Measurements from ENCODE around the gene CTSW.

The CTSW gene

DNA sequence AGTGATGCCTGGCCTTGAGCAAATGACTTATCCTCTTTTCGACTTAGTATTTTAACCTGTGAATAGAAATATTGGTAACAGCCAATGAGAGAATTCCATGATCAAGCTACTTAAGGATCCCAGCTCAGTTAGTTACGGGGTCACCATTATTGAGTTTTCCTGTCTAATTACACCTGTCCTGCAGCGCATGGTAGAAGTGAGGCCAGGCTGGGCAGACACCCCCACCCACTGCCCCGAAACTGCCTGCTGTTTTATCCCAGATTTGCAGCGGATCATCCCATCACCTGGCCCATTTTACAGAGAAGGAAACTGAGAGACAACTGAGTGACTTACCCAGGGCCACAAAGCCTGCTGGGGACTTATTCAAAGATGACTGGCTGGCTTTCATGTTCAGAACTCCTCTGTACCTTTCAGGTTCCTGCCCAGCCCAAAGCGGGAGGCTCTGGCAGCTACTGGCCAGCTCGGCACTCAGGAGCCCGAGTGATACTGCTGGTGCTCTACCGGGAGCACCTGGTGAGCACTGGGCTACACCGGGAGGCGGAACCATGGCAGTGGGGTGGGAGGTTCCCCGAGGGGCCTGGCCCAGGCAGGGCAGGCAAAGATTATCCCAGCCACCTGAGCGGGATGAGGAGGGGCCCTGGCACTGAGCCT lies 18.0 kb upstream of the CTSW start:
- H3K27me3 ChIP-seq (replicated peaks; ENCODE audit: control insufficient read depth, insufficient read depth, low read length, poor library complexity, severe bottlenecking), result no peaks in the 10 kb centered on the region
- H3K4me1 ChIP-seq (ENCODE audit: control insufficient read depth, insufficient read depth, low read length, poor library complexity, severe bottlenecking), result peaks cover 28% of the 10 kb centered on the region
- DNase-seq, result no peak
- peaks cover 47% of the 10 kb centered on the region for H3K36me3 ChIP-seq (ENCODE audit: control insufficient read depth, insufficient read depth, low read length)
- H3K4me3 ChIP-seq (ENCODE audit: insufficient read depth, low read depth, low read length, poor library complexity, severe bottlenecking), result peak overlapping the region; percentile 96
- no peaks in the 10 kb centered on the region for H3K9me3 ChIP-seq (ENCODE audit: control insufficient read depth, low read length)
- peak overlapping the region; percentile 86 for H3K27ac ChIP-seq (ENCODE audit: insufficient read depth, low read length, poor library complexity, severe bottlenecking)

DNA sequence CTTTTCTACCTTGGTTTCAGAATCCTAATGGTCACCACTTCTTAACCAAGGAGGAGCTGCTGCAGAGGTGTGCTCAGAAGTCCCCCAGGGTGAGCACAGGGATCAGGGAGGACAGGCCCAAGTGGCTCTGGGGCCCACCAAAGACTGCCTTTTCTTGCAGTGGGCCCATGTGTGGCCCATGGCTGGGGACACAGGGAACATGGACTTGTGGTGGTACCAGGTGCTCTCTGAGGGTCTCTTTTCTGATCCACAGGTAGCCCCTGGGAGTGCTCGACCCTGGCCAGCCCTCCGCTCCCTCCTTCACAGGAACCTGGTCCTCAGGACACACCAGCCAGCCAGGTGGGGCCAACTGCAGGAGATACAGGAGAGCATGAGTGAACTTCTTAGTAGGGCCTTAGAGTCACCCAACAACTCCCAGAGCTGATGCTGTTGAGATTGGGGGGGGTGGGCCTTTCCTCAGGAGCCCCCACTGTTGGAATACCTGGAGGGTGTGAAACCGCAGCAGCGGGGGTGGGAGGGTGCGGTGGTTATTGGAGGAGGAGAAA lies 17.4 kb upstream of the CTSW start:
- Histone ChIP-seq H3K27me3 (replicated peaks; ENCODE audit: control insufficient read depth, insufficient read depth, low read length, poor library complexity, severe bottlenecking) (no peaks in the 10 kb centered on the region), H3K36me3 (ENCODE audit: control insufficient read depth, insufficient read depth, low read length) (peaks cover 53% of the 10 kb centered on the region), H3K27ac (ENCODE audit: insufficient read depth, low read length, poor library complexity, severe bottlenecking) (no peak overlapping the region), H3K9me3 (ENCODE audit: control insufficient read depth, low read length) (no peaks in the 10 kb centered on the region), H3K4me3 (ENCODE audit: insufficient read depth, low read depth, low read length, poor library complexity, severe bottlenecking) (no peak overlapping the region), H3K4me1 (ENCODE audit: control insufficient read depth, insufficient read depth, low read length, poor library complexity, severe bottlenecking) (peaks cover 26% of the 10 kb centered on the region)
- DNase-seq, result no peak

DNA sequence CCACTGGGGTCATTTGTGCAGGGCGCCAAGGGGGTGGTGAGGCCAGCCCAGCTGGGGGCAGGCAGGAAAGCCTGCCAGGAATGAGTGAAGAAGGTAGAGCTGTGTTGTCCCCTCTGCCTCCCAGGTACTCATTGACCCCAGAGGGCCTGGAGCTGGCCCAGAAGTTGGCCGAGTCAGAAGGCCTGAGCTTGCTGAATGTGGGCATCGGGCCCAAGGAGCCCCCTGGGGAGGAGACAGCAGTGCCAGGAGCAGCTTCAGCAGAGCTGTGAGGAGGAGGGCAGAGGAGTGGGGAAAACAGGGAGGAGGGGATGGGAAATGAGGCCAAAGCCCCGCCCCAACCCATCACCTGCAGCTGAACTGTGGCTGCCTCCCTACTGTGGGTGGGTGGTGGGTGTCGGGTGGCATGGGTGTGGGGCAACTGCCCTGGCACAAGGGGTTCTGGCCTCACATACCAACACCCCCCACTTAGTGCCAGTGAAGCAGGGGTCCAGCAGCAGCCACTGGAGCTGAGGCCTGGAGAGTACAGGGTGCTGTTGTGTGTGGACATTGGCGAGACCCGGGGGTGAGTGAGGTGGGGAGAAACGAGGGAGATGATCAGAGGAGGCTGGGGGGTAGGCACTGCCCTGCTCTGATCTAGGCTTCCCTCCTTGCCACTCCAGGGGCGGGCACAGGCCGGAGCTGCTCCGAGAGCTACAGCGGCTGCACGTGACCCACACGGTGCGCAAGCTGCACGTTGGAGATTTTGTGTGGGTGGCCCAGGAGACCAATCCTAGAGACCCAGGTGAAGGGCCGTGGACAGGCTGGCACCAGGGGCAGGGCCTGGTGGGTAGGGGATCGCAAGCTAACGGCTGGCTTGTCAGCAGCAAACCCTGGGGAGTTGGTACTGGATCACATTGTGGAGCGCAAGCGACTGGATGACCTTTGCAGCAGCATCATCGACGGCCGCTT lies 16.4 kb upstream of the CTSW start:
- no peaks in the 10 kb centered on the region for H3K27me3 ChIP-seq (replicated peaks; ENCODE audit: control insufficient read depth, insufficient read depth, low read length, poor library complexity, severe bottlenecking)
- H3K9me3 ChIP-seq (ENCODE audit: control insufficient read depth, low read length), result no peaks in the 10 kb centered on the region
- peaks cover 54% of the 10 kb centered on the region for H3K36me3 ChIP-seq (ENCODE audit: control insufficient read depth, insufficient read depth, low read length)
- no peak for DNase-seq
- H3K4me1 ChIP-seq (ENCODE audit: control insufficient read depth, insufficient read depth, low read length, poor library complexity, severe bottlenecking), result peaks cover 26% of the 10 kb centered on the region
- H3K27ac ChIP-seq (ENCODE audit: insufficient read depth, low read length, poor library complexity, severe bottlenecking), result peak overlapping the region; percentile 2
- H3K4me3 ChIP-seq (ENCODE audit: insufficient read depth, low read depth, low read length, poor library complexity, severe bottlenecking), result no peak overlapping the region

DNA sequence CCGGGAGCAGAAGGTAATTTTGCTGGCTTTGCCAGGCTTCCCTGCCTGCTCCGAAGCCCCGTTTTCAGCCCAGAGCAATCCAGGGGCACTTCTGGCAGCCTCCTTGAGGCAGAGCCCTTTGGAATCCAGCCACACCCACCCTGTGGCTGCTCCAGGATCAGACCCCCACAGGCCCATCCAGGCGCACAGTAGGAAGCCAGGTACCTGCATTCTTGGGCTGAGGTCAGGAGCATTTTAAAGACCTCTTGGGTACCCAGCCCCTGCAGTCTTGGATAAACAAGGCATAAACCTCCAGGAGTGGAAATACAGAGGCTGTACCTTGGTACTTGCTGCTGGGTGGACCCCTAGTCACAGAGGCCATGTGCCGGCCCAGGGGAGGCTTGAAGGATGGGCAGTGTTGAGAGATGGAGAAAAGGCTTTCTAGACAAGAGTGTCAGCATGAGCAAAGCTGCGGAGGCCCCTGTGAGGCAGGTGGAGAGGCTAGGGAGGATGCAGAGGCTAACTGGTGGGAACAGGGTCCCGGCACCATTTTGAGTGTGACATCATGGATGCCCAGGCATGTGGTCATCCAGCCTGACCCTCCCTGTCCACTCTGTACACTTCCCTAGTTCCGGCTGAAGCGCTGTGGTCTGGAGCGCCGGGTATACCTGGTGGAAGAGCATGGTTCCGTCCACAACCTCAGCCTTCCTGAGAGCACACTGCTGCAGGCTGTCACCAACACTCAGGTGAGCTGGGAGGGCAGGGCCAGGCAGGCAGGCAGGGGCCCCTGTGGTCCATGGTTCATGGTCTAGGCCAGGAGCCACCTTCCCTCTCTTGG lies 15.5 kb upstream of the CTSW start:
- Histone ChIP-seq H3K4me3 (ENCODE audit: insufficient read depth, low read depth, low read length, poor library complexity, severe bottlenecking) (no peak overlapping the region), H3K36me3 (ENCODE audit: control insufficient read depth, insufficient read depth, low read length) (peaks cover 54% of the 10 kb centered on the region), H3K27me3 (replicated peaks; ENCODE audit: control insufficient read depth, insufficient read depth, low read length, poor library complexity, severe bottlenecking) (no peaks in the 10 kb centered on the region), H3K9me3 (ENCODE audit: control insufficient read depth, low read length) (no peaks in the 10 kb centered on the region), H3K27ac (ENCODE audit: insufficient read depth, low read length, poor library complexity, severe bottlenecking) (no peak overlapping the region), H3K4me1 (ENCODE audit: control insufficient read depth, insufficient read depth, low read length, poor library complexity, severe bottlenecking) (peaks cover 18% of the 10 kb centered on the region)
- DNase-seq, result no peak

DNA sequence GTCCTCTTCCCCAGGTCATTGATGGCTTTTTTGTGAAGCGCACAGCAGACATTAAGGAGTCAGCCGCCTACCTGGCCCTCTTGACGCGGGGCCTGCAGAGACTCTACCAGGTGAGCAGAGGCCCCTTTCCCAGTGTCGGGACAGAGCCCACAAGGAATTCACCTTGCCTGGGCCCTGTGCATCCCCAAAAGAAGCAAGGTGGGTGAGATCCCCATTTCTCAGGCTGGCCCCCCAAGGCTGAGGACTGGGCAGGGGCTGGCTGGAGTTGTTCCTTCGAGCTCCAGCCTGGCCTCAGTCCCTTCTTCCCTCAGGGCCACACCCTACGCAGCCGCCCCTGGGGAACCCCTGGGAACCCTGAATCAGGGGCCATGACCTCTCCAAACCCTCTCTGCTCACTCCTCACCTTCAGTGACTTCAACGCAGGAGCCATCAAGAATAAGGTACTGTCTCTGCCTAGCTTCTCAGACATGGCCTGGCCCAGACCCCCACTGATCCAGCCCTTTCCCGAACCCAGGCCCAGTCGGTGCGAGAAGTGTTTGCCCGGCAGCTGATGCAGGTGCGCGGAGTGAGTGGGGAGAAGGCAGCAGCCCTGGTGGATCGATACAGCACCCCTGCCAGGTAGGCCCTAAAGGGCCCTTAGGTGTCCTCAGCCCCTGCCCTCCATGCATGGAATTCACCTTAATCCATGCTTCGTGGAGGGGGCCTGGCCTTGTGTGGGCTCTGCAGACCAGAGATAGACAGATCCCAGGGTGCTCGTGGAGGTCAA lies 14.7 kb upstream of the CTSW start:
- H3K36me3 ChIP-seq (ENCODE audit: control insufficient read depth, insufficient read depth, low read length), result peaks cover 54% of the 10 kb centered on the region
- H3K27me3 ChIP-seq (replicated peaks; ENCODE audit: control insufficient read depth, insufficient read depth, low read length, poor library complexity, severe bottlenecking), result no peaks in the 10 kb centered on the region
- DNase-seq, result no peak
- peaks cover 12% of the 10 kb centered on the region for H3K4me1 ChIP-seq (ENCODE audit: control insufficient read depth, insufficient read depth, low read length, poor library complexity, severe bottlenecking)
- H3K27ac ChIP-seq (ENCODE audit: insufficient read depth, low read length, poor library complexity, severe bottlenecking), result no peak overlapping the region
- no peak overlapping the region for H3K4me3 ChIP-seq (ENCODE audit: insufficient read depth, low read depth, low read length, poor library complexity, severe bottlenecking)
- no peaks in the 10 kb centered on the region for H3K9me3 ChIP-seq (ENCODE audit: control insufficient read depth, low read length)

DNA sequence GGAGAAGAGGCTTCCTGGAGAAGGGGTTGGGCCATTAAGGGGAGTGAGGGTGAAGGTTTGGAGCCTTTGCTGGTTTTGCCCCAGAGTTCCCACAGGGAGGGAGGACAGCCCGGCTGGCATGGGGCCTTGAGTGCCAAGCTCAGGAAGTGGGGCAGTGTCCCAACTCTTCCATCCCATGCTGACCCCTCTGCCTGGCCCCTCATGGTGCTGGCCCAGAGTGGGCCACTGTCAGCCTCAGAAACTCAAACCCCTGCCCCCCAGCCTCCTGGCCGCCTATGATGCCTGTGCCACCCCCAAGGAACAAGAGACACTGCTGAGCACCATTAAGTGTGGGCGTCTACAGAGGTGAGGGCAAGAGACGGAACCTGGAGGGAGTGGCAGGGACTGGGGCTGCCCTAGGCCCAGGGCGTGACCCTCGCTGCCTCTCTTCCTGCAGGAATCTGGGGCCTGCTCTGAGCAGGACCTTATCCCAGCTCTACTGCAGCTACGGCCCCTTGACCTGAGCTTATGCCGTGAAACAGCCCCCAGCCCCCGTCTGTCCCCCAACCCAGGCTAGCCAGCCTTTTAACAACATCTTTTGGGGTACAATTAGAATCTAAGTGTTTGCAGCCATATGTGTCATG lies 14.0 kb upstream of the CTSW start:
- peaks cover 54% of the 10 kb centered on the region for H3K36me3 ChIP-seq (ENCODE audit: control insufficient read depth, insufficient read depth, low read length)
- peaks cover 9% of the 10 kb centered on the region for H3K4me1 ChIP-seq (ENCODE audit: control insufficient read depth, insufficient read depth, low read length, poor library complexity, severe bottlenecking)
- H3K9me3 ChIP-seq (ENCODE audit: control insufficient read depth, low read length), result no peaks in the 10 kb centered on the region
- no peak overlapping the region for H3K4me3 ChIP-seq (ENCODE audit: insufficient read depth, low read depth, low read length, poor library complexity, severe bottlenecking)
- H3K27me3 ChIP-seq (replicated peaks; ENCODE audit: control insufficient read depth, insufficient read depth, low read length, poor library complexity, severe bottlenecking), result no peaks in the 10 kb centered on the region
- DNase-seq, result no peak
- H3K27ac ChIP-seq (ENCODE audit: insufficient read depth, low read length, poor library complexity, severe bottlenecking), result no peak overlapping the region

DNA sequence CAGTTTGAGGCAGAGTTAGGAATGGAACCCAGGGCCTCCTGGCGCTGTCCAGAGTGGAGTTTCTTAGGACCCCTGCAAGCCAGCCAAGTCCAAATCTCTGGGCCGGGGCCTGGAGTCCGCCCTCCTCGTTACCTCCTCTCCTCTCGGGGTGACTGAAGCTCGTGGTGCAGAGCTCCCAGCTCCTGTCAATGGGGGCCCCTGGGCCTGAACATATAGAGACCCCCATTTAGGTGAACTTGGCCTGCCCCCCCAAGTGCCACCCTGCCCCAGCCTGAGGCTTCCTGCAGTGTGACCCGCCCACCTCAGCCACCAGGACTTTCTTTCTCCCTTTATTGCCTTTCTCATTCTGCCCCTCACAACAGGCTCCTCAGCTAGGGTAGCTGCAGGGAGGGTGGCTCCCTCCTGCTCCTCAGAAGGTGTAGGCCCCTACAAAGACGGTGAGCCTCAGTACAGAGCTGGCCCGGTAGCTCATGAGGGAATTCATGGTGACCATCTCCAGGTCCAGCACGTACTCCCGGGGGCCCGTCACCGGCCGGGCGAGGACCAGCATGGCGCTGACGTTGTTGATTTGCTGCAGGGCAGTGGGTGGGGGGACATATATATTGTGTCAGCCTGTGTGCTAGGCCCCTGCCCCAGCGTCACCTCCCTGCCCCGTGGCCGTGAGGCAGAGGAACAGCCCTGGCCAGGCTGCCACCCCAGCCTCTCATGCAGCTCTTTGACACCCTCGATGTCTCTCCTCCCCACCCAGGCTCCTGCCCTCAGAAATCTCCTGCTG lies 12.9 kb upstream of the CTSW start:
- Histone ChIP-seq H3K4me3 (ENCODE audit: insufficient read depth, low read depth, low read length, poor library complexity, severe bottlenecking) (no peak overlapping the region), H3K36me3 (ENCODE audit: control insufficient read depth, insufficient read depth, low read length) (peaks cover 54% of the 10 kb centered on the region)
- no peak for DNase-seq

DNA sequence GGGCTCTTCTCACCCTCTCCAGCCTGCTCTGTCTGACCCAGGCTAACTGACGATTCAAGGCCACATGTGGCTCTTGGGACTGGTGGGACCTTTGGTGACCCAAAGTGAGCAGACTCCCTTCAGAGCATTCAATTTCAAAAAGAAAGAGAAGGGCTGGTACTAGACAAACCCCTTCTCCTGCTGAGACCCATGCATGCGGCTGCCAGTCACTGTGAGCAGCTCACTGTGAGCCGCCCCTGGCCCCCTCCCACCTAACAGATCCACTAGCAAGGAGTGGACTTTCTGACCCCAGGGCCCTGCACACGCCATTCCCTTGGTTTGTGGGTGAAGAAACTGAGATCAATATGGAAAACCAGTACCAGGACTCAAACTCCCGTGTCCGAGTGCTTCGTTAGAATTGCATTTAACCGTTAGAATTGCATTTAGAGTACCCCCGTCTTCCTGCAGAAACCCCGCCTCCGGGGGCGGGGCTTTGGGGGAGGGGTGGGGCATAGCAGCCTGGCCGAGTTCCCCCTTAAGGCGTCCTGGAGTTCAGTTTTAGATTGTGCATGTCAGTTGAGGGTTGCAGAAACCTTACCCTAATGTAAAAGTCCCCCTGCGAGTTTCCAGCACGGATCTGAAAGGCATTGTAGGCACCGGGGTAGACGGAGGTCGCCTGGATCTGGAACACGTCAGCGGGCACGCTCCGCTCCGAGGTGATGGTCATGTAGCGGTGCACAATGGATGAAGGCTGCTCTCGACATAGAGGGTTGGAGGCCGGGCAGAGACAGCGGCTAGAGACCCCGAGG lies 12.2 kb upstream of the CTSW start:
- Histone ChIP-seq H3K36me3 (ENCODE audit: control insufficient read depth, insufficient read depth, low read length) (peaks cover 49% of the 10 kb centered on the region), H3K27ac (ENCODE audit: insufficient read depth, low read length, poor library complexity, severe bottlenecking) (no peak overlapping the region), H3K4me3 (ENCODE audit: insufficient read depth, low read depth, low read length, poor library complexity, severe bottlenecking) (no peak overlapping the region), H3K4me1 (ENCODE audit: control insufficient read depth, insufficient read depth, low read length, poor library complexity, severe bottlenecking) (no peaks in the 10 kb centered on the region), H3K9me3 (ENCODE audit: control insufficient read depth, low read length) (no peaks in the 10 kb centered on the region), H3K27me3 (replicated peaks; ENCODE audit: control insufficient read depth, insufficient read depth, low read length, poor library complexity, severe bottlenecking) (no peaks in the 10 kb centered on the region)
- DNase-seq, result no peak

More for the DNA sequence above, 12.9 kb upstream of the CTSW start:
- H3K9me3 ChIP-seq (ENCODE audit: control insufficient read depth, low read length), result no peaks in the 10 kb centered on the region
- no peak overlapping the region for H3K27ac ChIP-seq (ENCODE audit: insufficient read depth, low read length, poor library complexity, severe bottlenecking)
- H3K27me3 ChIP-seq (replicated peaks; ENCODE audit: control insufficient read depth, insufficient read depth, low read length, poor library complexity, severe bottlenecking), result no peaks in the 10 kb centered on the region
- H3K4me1 ChIP-seq (ENCODE audit: control insufficient read depth, insufficient read depth, low read length, poor library complexity, severe bottlenecking), result peaks cover 2% of the 10 kb centered on the region
